Keratinocyte (primary cell): ENCODE data around the gene KLF11. TPM values are rescaled to one million over a fixed set of nuclear protein-coding genes. Genes with fewer than 3 reads are reported as not detected.

Experiments
- DNase-seq: peaks from one replicate; pipeline ENCODE4 v3.0.0-alpha.2; 2011; ENCODE audit warnings: low read depth, missing footprints, low spot score
- FAIRE-seq: peaks from 2 replicates; lab custom pipeline; 2011; peaks lifted over from hg19 to GRCh38; lab: Jason Lieb, UNC
- H2AFZ ChIP-seq: 2 replicates; pipeline ENCODE4 v1.6.0; 2012; ENCODE audit warnings: low read length, control low read depth, inconsistent platforms; ENCODE audit not compliant: control insufficient read depth
- H3K27ac ChIP-seq: 2 replicates; pipeline ENCODE4 v1.5.1; 2011; ENCODE audit warnings: low read length; ENCODE audit not compliant: control insufficient read depth, insufficient read depth
- H3K27me3 ChIP-seq: 3 replicates; pipeline ENCODE4 v1.6.0; 2011; ENCODE audit warnings: low read length; ENCODE audit not compliant: control insufficient read depth, insufficient read depth; ENCODE audit errors: extremely low read depth
- H3K36me3 ChIP-seq, 2 experiments: 2 replicates in 1 of 2; 3 replicates in 1 of 2; pipeline ENCODE4 v1.5.1; 2011; ENCODE audit warnings: low read length in 2 of 2, mild to moderate bottlenecking in 1 of 2; ENCODE audit not compliant: control insufficient read depth in 2 of 2, insufficient read depth in 2 of 2; ENCODE audit errors: extremely low read depth in 1 of 2
- H3K4me1 ChIP-seq: 3 replicates; pipeline ENCODE4 v1.5.1; 2011; ENCODE audit warnings: low read length; ENCODE audit not compliant: control insufficient read depth, insufficient read depth; ENCODE audit errors: extremely low read depth
- H3K4me2 ChIP-seq: 3 replicates; pipeline ENCODE4 v1.6.0; 2011; ENCODE audit warnings: low read depth, low read length; ENCODE audit not compliant: control insufficient read depth, insufficient read depth; ENCODE audit errors: extremely low read depth
- H3K4me3 ChIP-seq, 3 experiments: fragments of 200-600 bp in 1 of 3; sonication (generic) in 1 of 3; 2 replicates in 2 of 3; 3 replicates in 1 of 3; pipeline ENCODE4 v1.5.1; 2011 to 2016; ENCODE audit warnings: low read length in 3 of 3, mild to moderate bottlenecking in 3 of 3, control low read depth in 2 of 3, inconsistent platforms in 1 of 3, low read depth in 1 of 3, mixed read lengths in 1 of 3, mixed run types in 1 of 3, moderate library complexity in 1 of 3; ENCODE audit not compliant: control insufficient read depth in 2 of 3, insufficient read depth in 2 of 3; ENCODE audit errors: extremely low read depth in 1 of 3
- H3K79me2 ChIP-seq: 2 replicates; pipeline ENCODE4 v1.6.0; 2012; ENCODE audit warnings: low read length; ENCODE audit not compliant: control insufficient read depth, insufficient read depth
- H3K9ac ChIP-seq: 3 replicates; pipeline ENCODE4 v1.6.0; 2011; ENCODE audit warnings: low read length; ENCODE audit not compliant: control insufficient read depth, insufficient read depth; ENCODE audit errors: extremely low read depth
- H3K9me1 ChIP-seq: 3 replicates; pipeline ENCODE4 v1.6.0; 2011; ENCODE audit warnings: low read length; ENCODE audit not compliant: control insufficient read depth, insufficient read depth; ENCODE audit errors: extremely low read depth
- H3K9me3 ChIP-seq: 2 replicates; pipeline ENCODE4 v1.5.1; 2012; ENCODE audit warnings: low read depth, low read length; ENCODE audit not compliant: control insufficient read depth
- H4K20me1 ChIP-seq: 3 replicates; pipeline ENCODE4 v1.6.0; 2011; ENCODE audit warnings: low read length; ENCODE audit not compliant: control insufficient read depth, insufficient read depth; ENCODE audit errors: extremely low read depth
- CTCF ChIP-seq, 3 experiments: IDR thresholded peaks in 1 of 3; conservative IDR thresholded peaks in 1 of 3; optimal IDR thresholded peaks in 1 of 3; 2 replicates in 2 of 3; 3 replicates in 1 of 3; pipeline versions ENCODE3 to v1.5.1; 2011; ENCODE audit warnings: low read length in 3 of 3, mild to moderate bottlenecking in 3 of 3, moderate library complexity in 2 of 3, control low read depth in 1 of 3, inconsistent platforms in 1 of 3; ENCODE audit not compliant: insufficient read depth in 2 of 3; ENCODE audit errors: extremely low read depth in 1 of 3
- EZH2 ChIP-seq: IDR thresholded peaks from one replicate; pipeline ENCODE4 v1.6.1; 2012; ENCODE audit warnings: inconsistent platforms, mild to moderate bottlenecking, low read length, moderate library complexity
- dilution Hi-C: fragments of 300-500 bp; cut with MboI; formaldehyde crosslinking; loops from one replicate; pipeline ENCODE4 v1.7.0; 2020; ENCODE audit warnings: low sequenced_read_pairs; ENCODE audit not compliant: extremely low pct_ligation_motif_present
- polyA plus RNA-seq, 5 experiments: library from polyadenylated mRNA; depleted of rRNA in 3 of 5; stranded (reverse) in 3 of 5; stranded (forward) in 1 of 5; unstranded in 1 of 5; fragments of >200 nt; gene quantifications; 1 replicate in 1 of 5; 2 replicates in 3 of 5; 3 replicates in 1 of 5; pipeline versions ENCODE4 v1.2.1 to v1.2.3, GENCODE V29; 2011 to 2012; ENCODE audit warnings: missing spikeins in 2 of 5, low read depth in 1 of 5, low replicate concordance in 1 of 5

The KLF11 gene
- polyA plus RNA-seq, 1 donor (not counting 4 experiments of a cell fraction or from before 2014, with no cell fraction given): 7.0 TPM

GRCh38 chr2:10008809-10009176 is 34.6 kb upstream of the KLF11 start:
- Histone ChIP-seq H3K4me2 (no peak overlapping the region), H3K27me3 (no peaks in the 10 kb centered on the region), H3K4me1 (no peaks in the 10 kb centered on the region), H3K4me3 (no peak overlapping the region), H2AFZ (no peak overlapping the region), H4K20me1 (no peaks in the 10 kb centered on the region), H3K9me1 (no peaks in the 10 kb centered on the region), H3K9ac (no peak overlapping the region), H3K27ac (no peak overlapping the region), H3K9me3 (peaks cover 7% of the 10 kb centered on the region), H3K36me3 (no peaks in the 10 kb centered on the region), H3K79me2 (no peaks in the 10 kb centered on the region)
- TF ChIP-seq CTCF (optimal IDR thresholded peaks at IDR 0.05 in 1 of 3, IDR thresholded peaks at IDR 0.05 in 1 of 3, conservative IDR thresholded peaks at IDR 0.05 in 1 of 3; ENCODE audit: extremely low read depth in 1 of 3, insufficient read depth in 2 of 3, low read length in 3 of 3) (no peak), EZH2 (no peak)
- FAIRE-seq: no peak
- dilution Hi-C loops: no loop called here
- no peak for DNase-seq

GRCh38 chr2:10009271-10009810 is 34.0 kb upstream of the KLF11 start:
- FAIRE-seq (no peak), DNase-seq (no peak)
- H3K4me3 ChIP-seq: no peak overlapping the region
- TF ChIP-seq CTCF (optimal IDR thresholded peaks at IDR 0.05 in 1 of 3, IDR thresholded peaks at IDR 0.05 in 1 of 3, conservative IDR thresholded peaks at IDR 0.05 in 1 of 3; ENCODE audit: extremely low read depth in 1 of 3, insufficient read depth in 2 of 3, low read length in 3 of 3) (no peak), EZH2 (no peak)
- no peaks in the 10 kb centered on the region for H4K20me1 ChIP-seq
- H3K27ac ChIP-seq: no peak overlapping the region
- H3K4me2 ChIP-seq: no peak overlapping the region
- peaks cover 12% of the 10 kb centered on the region for H3K9me3 ChIP-seq
- H3K9me1 ChIP-seq: no peaks in the 10 kb centered on the region
- no peaks in the 10 kb centered on the region for H3K79me2 ChIP-seq
- H3K36me3 ChIP-seq: no peaks in the 10 kb centered on the region
- no peaks in the 10 kb centered on the region for H3K4me1 ChIP-seq
- no peak overlapping the region for H3K9ac ChIP-seq
- dilution Hi-C loops: no loop called here
- no peaks in the 10 kb centered on the region for H3K27me3 ChIP-seq
- H2AFZ ChIP-seq: no peak overlapping the region
